ENCODE data around the gene NUDT4.

DNA sequence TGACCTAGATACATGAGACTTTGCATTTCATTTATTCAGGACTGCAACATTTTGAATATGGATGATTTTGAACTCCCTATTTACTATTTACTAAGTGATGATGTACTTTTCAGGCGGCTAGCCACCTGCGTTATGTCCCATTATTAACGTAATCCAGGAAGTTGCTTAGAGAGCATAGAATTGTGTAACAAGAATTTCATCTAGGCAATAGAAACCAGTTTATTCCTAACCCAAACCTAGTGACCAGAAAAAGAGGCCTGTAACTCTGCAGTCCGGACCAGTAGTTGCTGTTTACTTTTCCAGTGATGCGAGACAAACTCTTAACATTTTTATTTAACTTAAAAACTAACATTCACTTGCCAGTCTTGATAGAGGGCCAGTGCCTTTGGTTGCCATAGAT is 12.3 kb downstream of the NUDT4 start:
- TF ChIP-seq, protein P1, sequence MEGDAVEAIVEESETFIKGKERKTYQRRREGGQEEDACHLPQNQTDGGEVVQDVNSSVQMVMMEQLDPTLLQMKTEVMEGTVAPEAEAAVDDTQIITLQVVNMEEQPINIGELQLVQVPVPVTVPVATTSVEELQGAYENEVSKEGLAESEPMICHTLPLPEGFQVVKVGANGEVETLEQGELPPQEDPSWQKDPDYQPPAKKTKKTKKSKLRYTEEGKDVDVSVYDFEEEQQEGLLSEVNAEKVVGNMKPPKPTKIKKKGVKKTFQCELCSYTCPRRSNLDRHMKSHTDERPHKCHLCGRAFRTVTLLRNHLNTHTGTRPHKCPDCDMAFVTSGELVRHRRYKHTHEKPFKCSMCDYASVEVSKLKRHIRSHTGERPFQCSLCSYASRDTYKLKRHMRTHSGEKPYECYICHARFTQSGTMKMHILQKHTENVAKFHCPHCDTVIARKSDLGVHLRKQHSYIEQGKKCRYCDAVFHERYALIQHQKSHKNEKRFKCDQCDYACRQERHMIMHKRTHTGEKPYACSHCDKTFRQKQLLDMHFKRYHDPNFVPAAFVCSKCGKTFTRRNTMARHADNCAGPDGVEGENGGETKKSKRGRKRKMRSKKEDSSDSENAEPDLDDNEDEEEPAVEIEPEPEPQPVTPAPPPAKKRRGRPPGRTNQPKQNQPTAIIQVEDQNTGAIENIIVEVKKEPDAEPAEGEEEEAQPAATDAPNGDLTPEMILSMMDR (IDR thresholded peaks at IDR 0.05) = no peak
- TF ChIP-seq POLR2A (IDR thresholded peaks at IDR 0.05) = no peak

All from Peyer's patch (tissue), 4 donors.